ENCODE data around the gene PPP2R3B.
A peak's percentile ranks its signal among the peaks of the same experiment; 100 is the strongest.

PPP2R3B gene

GRCh38 chrX:369563-370101 is 17.1 kb downstream of the PPP2R3B start:
- H3K27ac ChIP-seq (ENCODE audit: low read depth, low read length): peak overlapping the region; percentile 98
- H3K4me2 ChIP-seq (ENCODE audit: low read length): peak overlapping the region; percentile 100
- peaks cover 29% of the 10 kb centered on the region for H3F3A ChIP-seq (ENCODE audit: control insufficient read depth, insufficient read depth)
- TF ChIP-seq EZH2phosphoT487 (IDR thresholded peaks at IDR 0.05; ENCODE audit: borderline replicate concordance, low read length): no peak
- TF ChIP-seq CTCF (IDR thresholded peaks at IDR 0.05; ENCODE audit: low read depth, low read length, poor library complexity, severe bottlenecking): no peak
- peaks cover 58% of the 10 kb centered on the region for H3K4me1 ChIP-seq (ENCODE audit: control insufficient read depth, low read length)
- no peaks in the 10 kb centered on the region for H3K27me3 ChIP-seq (ENCODE audit: control insufficient read depth, low read length)
- no peaks in the 10 kb centered on the region for H3K9me2 ChIP-seq (replicated peaks; ENCODE audit: control insufficient read depth, low read length)
- peak overlapping the region; percentile 98 for H3K4me3 ChIP-seq (ENCODE audit: low read length)
- peaks cover 53% of the 10 kb centered on the region for H3K36me3 ChIP-seq (ENCODE audit: control insufficient read depth, low read length)
- H3K79me2 ChIP-seq (ENCODE audit: control insufficient read depth, low read length): peaks cover 80% of the 10 kb centered on the region
- H3K9me3 ChIP-seq (ENCODE audit: control insufficient read depth, insufficient read depth, low read length): no peaks in the 10 kb centered on the region
- 0 out of 2 replicates have a peak, but pooled peaks cover 10% of the 10 kb centered on the region for H4K20me1 ChIP-seq (ENCODE audit: control insufficient read depth, insufficient read depth, low read depth, low read length)

GRCh38 chrX:368811-369562 is 17.7 kb downstream of the PPP2R3B start:
- Histone ChIP-seq H3K27ac (ENCODE audit: low read depth, low read length) (peak overlapping the region; percentile 98), H3K9me3 (ENCODE audit: control insufficient read depth, insufficient read depth, low read length) (no peaks in the 10 kb centered on the region; the same call in 1 of the 2 replicates), H3K79me2 (ENCODE audit: control insufficient read depth, low read length) (peaks cover 78% of the 10 kb centered on the region), H3K9me2 (replicated peaks; ENCODE audit: control insufficient read depth, low read length) (no peaks in the 10 kb centered on the region), H3K4me2 (ENCODE audit: low read length) (peak overlapping the region; percentile 100), H4K20me1 (ENCODE audit: control insufficient read depth, insufficient read depth, low read depth, low read length) (peaks cover 10% of the 10 kb centered on the region; the same call in 1 of the 2 replicates), H3K4me3 (ENCODE audit: low read length) (peak overlapping the region; percentile 98), H3K27me3 (ENCODE audit: control insufficient read depth, low read length) (no peaks in the 10 kb centered on the region), H3F3A (ENCODE audit: control insufficient read depth, insufficient read depth) (peaks cover 29% of the 10 kb centered on the region), H3K36me3 (ENCODE audit: control insufficient read depth, low read length) (peaks cover 56% of the 10 kb centered on the region), H3K4me1 (ENCODE audit: control insufficient read depth, low read length) (peaks cover 53% of the 10 kb centered on the region)
- TF ChIP-seq EZH2phosphoT487 (IDR thresholded peaks at IDR 0.05; ENCODE audit: borderline replicate concordance, low read length) (no peak), CTCF (IDR thresholded peaks at IDR 0.05; ENCODE audit: low read depth, low read length, poor library complexity, severe bottlenecking) (no peak)

- Histone ChIP-seq H3K4me1 (ENCODE audit: control insufficient read depth, low read length) (peaks cover 53% of the 10 kb centered on the region), H3K9me3 (ENCODE audit: control insufficient read depth, insufficient read depth, low read length) (no peaks in the 10 kb centered on the region; the same call in 1 of the 2 replicates), H3K27ac (ENCODE audit: low read depth, low read length) (peak overlapping the region; percentile 36), H3K9me2 (replicated peaks; ENCODE audit: control insufficient read depth, low read length) (no peaks in the 10 kb centered on the region), H3F3A (ENCODE audit: control insufficient read depth, insufficient read depth) (peaks cover 28% of the 10 kb centered on the region), H3K4me2 (ENCODE audit: low read length) (no peak overlapping the region), H3K36me3 (ENCODE audit: control insufficient read depth, low read length) (peaks cover 63% of the 10 kb centered on the region), H3K27me3 (ENCODE audit: control insufficient read depth, low read length) (no peaks in the 10 kb centered on the region), H4K20me1 (ENCODE audit: control insufficient read depth, insufficient read depth, low read depth, low read length) (peaks cover 10% of the 10 kb centered on the region; the same call in 1 of the 2 replicates), H3K4me3 (ENCODE audit: low read length) (no peak overlapping the region), H3K79me2 (ENCODE audit: control insufficient read depth, low read length) (peaks cover 79% of the 10 kb centered on the region)
- TF ChIP-seq EZH2phosphoT487 (IDR thresholded peaks at IDR 0.05; ENCODE audit: borderline replicate concordance, low read length) (no peak), CTCF (IDR thresholded peaks at IDR 0.05; ENCODE audit: low read depth, low read length, poor library complexity, severe bottlenecking) (no peak)
Measured at GRCh38 chrX:367866-368265, 18.8 kb downstream of the PPP2R3B start.

Data from DOHH2 (cell line).